NT2/D1 (cell line): Measurements from ENCODE around the gene CTNS.

Experiments used
- DNase-seq: peaks from one replicate; pipeline ENCODE4 v3.0.0-alpha.2; 2011; ENCODE audit warnings: low read depth, low spot score
- H3K27me3 ChIP-seq: 2 replicates; pipeline ENCODE4 v1.6.0; 2011; ENCODE audit warnings: mild to moderate bottlenecking; ENCODE audit not compliant: insufficient read length, insufficient read depth
- H3K36me3 ChIP-seq: 2 replicates; pipeline ENCODE4 v1.6.1; 2011; ENCODE audit warnings: mild to moderate bottlenecking, low read length, mixed read lengths; ENCODE audit not compliant: insufficient read depth, insufficient read length
- H3K4me1 ChIP-seq: 2 replicates; pipeline ENCODE4 v1.5.1; 2011; ENCODE audit not compliant: insufficient read depth, insufficient read length
- H3K4me3 ChIP-seq: 2 replicates; pipeline ENCODE4 v1.5.1; 2011; ENCODE audit warnings: low read depth; ENCODE audit not compliant: insufficient read length
- H3K9ac ChIP-seq: 2 replicates; pipeline ENCODE4 v1.6.0; 2011; ENCODE audit warnings: low read depth; ENCODE audit not compliant: insufficient read length
- H3K9me3 ChIP-seq: 2 replicates; pipeline ENCODE4 v1.5.1; 2011; ENCODE audit warnings: mild to moderate bottlenecking, low read length; ENCODE audit not compliant: insufficient read depth
- SUZ12 ChIP-seq: IDR thresholded peaks from 2 replicates; pipeline ENCODE4 v1.6.1; 2011; ENCODE audit not compliant: insufficient read length, insufficient read depth; ENCODE audit errors: extremely low read depth
- YY1 ChIP-seq: IDR thresholded peaks from 2 replicates; pipeline ENCODE4 v1.6.1; 2011; ENCODE audit not compliant: insufficient read length, insufficient read depth
- ZNF274 ChIP-seq: IDR thresholded peaks from 2 replicates; pipeline ENCODE4 v1.6.1; 2011; ENCODE audit warnings: mild to moderate bottlenecking, low read depth, low read length

The CTNS gene

DNA sequence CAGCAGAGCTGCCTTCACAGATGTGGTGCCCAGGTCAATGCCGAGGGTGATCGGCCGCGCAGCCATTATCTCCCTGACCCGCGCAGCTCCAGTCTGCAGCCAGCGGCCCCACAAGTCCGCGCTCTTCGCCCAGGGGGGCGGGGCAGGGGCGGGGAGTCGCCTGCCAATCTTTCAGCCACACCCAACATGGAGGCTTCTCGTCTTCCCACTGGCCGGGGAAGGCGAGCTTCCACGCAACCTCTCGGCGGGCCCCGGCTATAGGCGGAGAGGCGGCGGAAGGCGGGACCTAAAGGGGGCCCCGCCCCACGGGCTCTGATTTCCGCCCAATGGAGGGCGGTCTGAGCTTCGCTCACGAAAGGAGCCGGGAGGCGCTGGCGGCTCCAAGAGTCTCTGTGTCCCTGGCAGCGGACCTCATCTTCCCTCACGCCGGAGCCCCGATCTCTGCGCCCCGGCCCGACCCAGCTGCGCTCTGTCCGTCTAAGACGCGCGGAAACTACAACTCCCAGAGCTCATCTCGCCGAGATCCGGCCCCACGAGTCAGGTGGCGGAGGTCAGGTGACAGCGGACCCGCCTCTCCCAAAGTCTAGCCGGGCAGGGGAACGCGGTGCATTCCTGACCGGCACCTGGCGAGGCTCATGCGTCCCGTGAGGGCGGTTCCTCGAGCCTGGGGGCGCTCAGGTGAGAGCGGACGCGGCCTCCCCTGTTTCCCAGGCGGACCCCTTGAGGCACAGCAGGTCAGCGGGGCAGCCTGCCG is at the start of gene CTNS, which contains the start of gene SHPK:
TSS of gene CTNS (plus strand) at position 607 of the 754 bp plus-strand sequence. CDS start 3,447 bp downstream, outside the sequence.
TSS of gene SHPK (minus strand) at position 97 of the 754 bp plus-strand sequence. CDS start at position 66, 31 bp downstream.
- peak within 1 kb of the TSS; percentile 97 for H3K9ac ChIP-seq
- DNase-seq, result peak; percentile 91
- H3K36me3 ChIP-seq, result peaks cover 34% of the 10 kb centered on the region
- H3K27me3 ChIP-seq, result no peaks in the 10 kb centered on the region
- no peaks in the 10 kb centered on the region for H3K9me3 ChIP-seq
- H3K4me3 ChIP-seq, result peak within 1 kb of the TSS; percentile 88
- TF ChIP-seq SUZ12, result no peak
- no peak for TF ChIP-seq YY1
- TF ChIP-seq ZNF274, result no peak
- peaks cover 10% of the 10 kb centered on the region for H3K4me1 ChIP-seq

DNA sequence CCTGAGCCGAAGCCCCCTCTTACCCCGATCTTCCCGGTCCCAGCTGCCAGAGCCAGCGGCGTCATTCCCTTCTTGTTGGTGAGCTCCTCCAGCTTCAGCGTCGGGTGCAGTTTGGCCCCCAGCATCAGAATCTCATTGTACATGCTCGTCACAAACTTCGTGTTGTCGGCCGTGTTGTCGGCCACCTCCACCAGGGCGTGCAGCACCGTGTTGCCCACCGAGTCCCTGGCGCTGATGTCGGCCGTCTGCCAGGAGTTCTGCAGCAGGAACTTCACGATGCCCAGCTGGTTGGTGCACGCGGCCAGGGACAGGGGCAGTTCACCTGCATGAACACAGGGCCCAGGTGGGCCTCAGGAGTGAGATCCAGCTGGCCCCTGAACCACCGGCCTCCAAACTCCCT is 46.8 kb upstream of the CTNS start:
- Histone ChIP-seq H3K9ac (no peak overlapping the region), H3K27me3 (no peaks in the 10 kb centered on the region), H3K4me1 (no peaks in the 10 kb centered on the region), H3K9me3 (no peaks in the 10 kb centered on the region), H3K36me3 (peaks cover 69% of the 10 kb centered on the region), H3K4me3 (no peak overlapping the region)
- no peak for DNase-seq
- TF ChIP-seq ZNF274 (no peak), SUZ12 (no peak), YY1 (no peak)

DNA sequence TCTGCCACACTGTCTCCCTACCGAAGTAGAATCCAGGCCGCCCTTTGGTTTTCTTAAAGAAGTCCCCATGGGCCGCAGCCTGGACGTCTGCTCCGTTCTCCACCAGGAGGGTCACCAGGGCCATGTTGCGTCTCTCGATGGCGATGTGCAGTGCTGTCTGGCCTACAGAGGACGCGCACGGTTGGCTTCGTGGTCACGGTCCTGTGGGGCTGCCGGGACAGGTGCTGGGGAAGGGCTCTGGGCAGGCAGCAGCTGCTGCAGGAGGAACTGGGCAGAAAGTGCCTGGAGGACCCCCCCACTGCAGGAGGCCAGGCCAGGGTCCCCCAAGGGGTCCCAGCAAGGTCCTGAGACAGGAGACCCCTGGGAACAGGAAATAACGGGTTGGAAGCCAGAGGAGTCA is 46.3 kb upstream of the CTNS start:
- H3K4me1 ChIP-seq, result no peaks in the 10 kb centered on the region
- H3K9ac ChIP-seq, result no peak overlapping the region
- no peaks in the 10 kb centered on the region for H3K9me3 ChIP-seq
- TF ChIP-seq SUZ12, result no peak
- no peak for TF ChIP-seq ZNF274
- no peak for TF ChIP-seq YY1
- H3K4me3 ChIP-seq, result no peak overlapping the region
- no peaks in the 10 kb centered on the region for H3K27me3 ChIP-seq
- H3K36me3 ChIP-seq, result peaks cover 65% of the 10 kb centered on the region
- DNase-seq, result no peak

DNA sequence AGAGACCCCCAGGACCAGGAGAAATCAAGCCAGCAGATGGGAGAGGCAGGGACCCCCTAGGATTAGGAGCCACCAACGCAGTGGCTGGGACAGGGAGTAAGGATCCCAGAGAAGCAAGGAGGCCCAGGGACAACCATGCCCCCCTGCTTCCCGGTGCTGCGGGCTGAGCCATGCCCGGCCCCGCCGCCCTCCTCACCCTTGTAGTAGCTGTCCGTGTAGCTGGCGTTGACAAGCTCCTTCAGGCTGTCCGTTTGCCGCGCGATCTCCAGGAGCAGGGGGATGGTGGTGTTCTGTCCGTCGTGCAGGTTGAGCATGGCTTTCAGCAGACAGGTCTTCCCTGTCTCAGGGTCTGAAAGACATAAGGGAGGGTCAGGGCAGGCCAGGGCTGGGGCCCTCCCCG is 45.8 kb upstream of the CTNS start:
- DNase-seq, result no peak
- Histone ChIP-seq H3K4me3 (no peak overlapping the region), H3K9me3 (no peaks in the 10 kb centered on the region), H3K36me3 (peaks cover 63% of the 10 kb centered on the region), H3K27me3 (no peaks in the 10 kb centered on the region), H3K9ac (no peak overlapping the region), H3K4me1 (no peaks in the 10 kb centered on the region)
- TF ChIP-seq ZNF274, result no peak
- no peak for TF ChIP-seq SUZ12
- TF ChIP-seq YY1, result no peak

DNA sequence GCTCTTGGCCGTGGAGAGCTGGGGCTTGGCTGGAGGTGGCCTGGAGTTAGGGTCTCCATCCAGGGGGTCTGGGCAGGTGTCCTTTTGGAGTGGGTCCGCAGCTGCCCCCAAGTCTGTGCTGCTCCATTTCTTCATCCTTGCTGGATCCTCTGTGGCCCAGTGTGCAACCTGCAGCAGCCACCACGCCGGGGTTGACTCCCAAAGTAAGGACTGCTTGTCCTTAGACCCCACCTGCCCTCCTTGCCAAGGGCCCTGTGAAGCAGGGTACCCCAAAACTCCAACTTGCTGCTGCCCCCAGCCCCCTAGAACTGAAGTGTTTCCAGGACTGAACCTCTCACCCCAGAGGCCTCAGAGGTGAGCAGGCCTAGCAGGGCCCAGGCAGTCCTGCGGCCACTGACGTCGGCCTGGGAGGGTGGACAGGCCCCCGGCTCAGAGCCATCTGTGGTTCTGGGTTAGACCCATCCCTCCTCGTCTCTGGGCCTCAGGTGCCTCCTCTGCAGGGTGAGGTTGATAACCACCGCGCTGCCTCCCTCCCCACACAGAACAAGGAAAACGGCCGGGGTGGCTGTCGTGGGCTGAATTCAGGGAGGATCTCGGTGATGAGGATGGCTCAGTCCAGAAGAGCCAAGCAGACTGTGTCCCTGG is 44.2 kb upstream of the CTNS start:
- Histone ChIP-seq H3K36me3 (peaks cover 52% of the 10 kb centered on the region), H3K4me3 (no peak overlapping the region), H3K9ac (no peak overlapping the region), H3K27me3 (no peaks in the 10 kb centered on the region), H3K4me1 (no peaks in the 10 kb centered on the region), H3K9me3 (no peaks in the 10 kb centered on the region)
- TF ChIP-seq YY1 (no peak), SUZ12 (no peak), ZNF274 (no peak)
- DNase-seq, result no peak

DNA sequence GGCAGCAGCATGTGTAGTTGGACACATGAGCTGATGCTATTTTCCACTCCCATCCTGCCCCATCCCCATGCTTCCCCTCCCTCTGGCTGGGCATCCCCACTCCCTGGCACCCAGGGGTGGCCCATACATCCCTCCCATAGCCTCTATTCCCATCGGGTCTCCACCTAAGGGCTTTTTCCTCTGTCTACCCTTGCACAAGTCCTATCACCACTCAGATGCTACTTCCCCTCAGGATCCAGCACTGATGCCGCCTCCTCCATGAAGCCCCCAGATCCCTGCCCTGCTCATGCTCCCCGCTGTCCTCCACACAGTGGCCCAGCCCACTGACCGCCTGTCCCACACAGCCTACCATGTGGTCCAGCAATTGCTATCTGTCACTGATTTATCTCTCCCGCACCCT is 43.2 kb upstream of the CTNS start:
- Histone ChIP-seq H3K9me3 (no peaks in the 10 kb centered on the region), H3K4me3 (no peak overlapping the region), H3K27me3 (no peaks in the 10 kb centered on the region), H3K9ac (no peak overlapping the region), H3K36me3 (peaks cover 42% of the 10 kb centered on the region), H3K4me1 (no peaks in the 10 kb centered on the region)
- no peak for DNase-seq
- TF ChIP-seq ZNF274 (no peak), YY1 (no peak), SUZ12 (no peak)

DNA sequence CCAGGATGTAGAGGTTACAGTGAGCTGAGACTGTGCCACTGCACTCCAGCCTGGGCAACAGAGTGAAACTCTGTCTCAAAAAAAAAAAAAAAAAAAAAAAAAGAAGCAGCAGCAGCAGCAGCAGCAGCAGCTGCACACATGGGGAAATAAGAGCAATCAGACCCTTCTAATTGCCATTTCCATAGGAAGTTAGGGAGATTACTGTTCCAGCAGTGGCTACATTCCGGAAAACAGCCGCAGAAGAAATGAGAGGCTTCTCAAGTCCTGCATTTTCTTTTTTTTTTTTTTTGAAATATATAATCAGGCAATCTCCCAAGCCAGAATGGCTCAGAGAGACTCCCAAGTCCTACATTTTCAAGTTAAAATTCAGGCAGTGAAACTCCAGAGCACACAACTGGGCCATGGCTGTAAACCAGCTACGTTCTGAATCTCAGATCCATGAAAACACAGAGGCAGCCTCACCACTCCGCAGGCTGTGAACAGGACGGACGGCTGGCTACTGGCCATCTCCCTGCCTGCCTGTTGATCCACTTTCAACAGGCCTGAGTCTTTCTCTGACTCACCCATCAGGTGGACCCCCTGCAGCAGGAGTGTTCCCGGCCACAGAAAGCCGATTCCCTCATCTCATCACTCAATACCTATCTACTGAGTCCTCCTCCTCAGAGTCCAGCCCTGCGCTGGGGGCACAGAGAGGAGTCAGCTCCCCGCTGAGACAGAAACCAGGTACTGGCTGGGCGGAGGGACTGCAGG is 42.3 kb upstream of the CTNS start:
- H3K9me3 ChIP-seq, result no peaks in the 10 kb centered on the region
- DNase-seq, result no peak
- H3K9ac ChIP-seq, result no peak overlapping the region
- no peak for TF ChIP-seq SUZ12
- TF ChIP-seq ZNF274, result no peak
- no peak for TF ChIP-seq YY1
- H3K4me3 ChIP-seq, result no peak overlapping the region
- peaks cover 38% of the 10 kb centered on the region for H3K36me3 ChIP-seq
- no peaks in the 10 kb centered on the region for H3K4me1 ChIP-seq
- no peaks in the 10 kb centered on the region for H3K27me3 ChIP-seq
